ENCODE measurements around the gene NKPD1.
A peak's percentile ranks its signal among the peaks of the same experiment; 100 is the strongest.

The NKPD1 gene

GRCh38 chr19:45160870-45161737 is at the start of gene NKPD1:
TSS of gene NKPD1 (minus strand) at chr19:45160982. CDS start at chr19:45160150, 832 bp downstream.
- no peak for DNase-seq (ENCODE audit: low spot score)

GRCh38 chr19:45206328-45206727 is 45.5 kb upstream of the NKPD1 start:
- DNase-seq (ENCODE audit: low spot score) = no peak

- DNase-seq (ENCODE audit: low spot score) = no peak
Measured at GRCh38 chr19:45205810-45206209, 45.0 kb upstream of the NKPD1 start.

- no peak for DNase-seq (ENCODE audit: low spot score)
Measured at GRCh38 chr19:45202637-45203036, 41.9 kb upstream of the NKPD1 start.

GRCh38 chr19:45200568-45200967 is 39.8 kb upstream of the NKPD1 start:
- DNase-seq (ENCODE audit: low spot score) = peak; percentile 51

GRCh38 chr19:45195764-45196163 is 35.0 kb upstream of the NKPD1 start:
- DNase-seq (ENCODE audit: low spot score) = no peak

- no peak for DNase-seq (ENCODE audit: low spot score)
Measured at GRCh38 chr19:45191375-45191774, 30.6 kb upstream of the NKPD1 start.

GRCh38 chr19:45189971-45190370 is 29.2 kb upstream of the NKPD1 start:
- DNase-seq (ENCODE audit: low spot score) = no peak

GRCh38 chr19:45187421-45188100 is 26.8 kb upstream of the NKPD1 start:
- DNase-seq (ENCODE audit: low spot score) = no peak

GRCh38 chr19:45186509-45187334 is 25.9 kb upstream of the NKPD1 start:
- no peak for DNase-seq (ENCODE audit: low spot score)

GRCh38 chr19:45184115-45184514 is 23.3 kb upstream of the NKPD1 start:
- no peak for DNase-seq (ENCODE audit: low spot score)

- no peak for DNase-seq (ENCODE audit: low spot score)
Measured at GRCh38 chr19:45182758-45183157, 22.0 kb upstream of the NKPD1 start.

- no peak for DNase-seq (ENCODE audit: low spot score)
Measured at GRCh38 chr19:45180936-45181335, 20.2 kb upstream of the NKPD1 start.

- no peak for DNase-seq (ENCODE audit: low spot score)
Measured at GRCh38 chr19:45179892-45180370, 19.1 kb upstream of the NKPD1 start.

- DNase-seq (ENCODE audit: low spot score) = no peak
Measured at GRCh38 chr19:45179072-45179891, 18.5 kb upstream of the NKPD1 start.

- DNase-seq (ENCODE audit: low spot score) = peak; percentile 100
Measured at GRCh38 chr19:45178262-45179071, 17.7 kb upstream of the NKPD1 start, which contains the start of gene BLOC1S3. TSS of gene BLOC1S3 (plus strand) at chr19:45178784. CDS start at chr19:45179297, 513 bp downstream.

GRCh38 chr19:45177817-45178261 is 17.1 kb upstream of the NKPD1 start, which contains the start of gene TRAPPC6A:
TSS of gene TRAPPC6A (minus strand) at chr19:45178237. CDS start at chr19:45178218, 19 bp downstream.
- no peak for DNase-seq (ENCODE audit: low spot score)

- no peak for DNase-seq (ENCODE audit: low spot score)
Measured at GRCh38 chr19:45175515-45176345, 14.9 kb upstream of the NKPD1 start.

- DNase-seq (ENCODE audit: low spot score) = no peak
Measured at GRCh38 chr19:45173816-45174215, 13.0 kb upstream of the NKPD1 start.

Measured in Ammon's horn (tissue), 1 donor.